HEK293T (cell line): ENCODE data around the gene GABBR2.

Experiments used
- CTCF ChIA-PET: fragments of 350-600 bp; formaldehyde crosslinking; extraction: SDS; loops from one replicate; lab custom pipeline; 2021; ENCODE audit warnings: antibody characterized with exemption, inconsistent platforms; lab: Yijun Ruan, JAX
- POLR2A ChIA-PET: fragments of 350-600 bp; formaldehyde crosslinking; extraction: SDS; loops from one replicate; lab custom pipeline; 2020; ENCODE audit warnings: antibody characterized with exemption, inconsistent platforms; lab: Yijun Ruan, JAX
- DNase-seq: peaks from one replicate; pipeline ENCODE4 v3.0.0; 2012; ENCODE audit warnings: mixed read lengths; ENCODE audit errors: extremely low spot score
- ARNT ChIP-seq: fragments of 450-650 bp; IDR thresholded peaks from 2 replicates; pipeline ENCODE4 v1.6.1; 2017; ENCODE audit warnings: mild to moderate bottlenecking
- BHLHE40 ChIP-seq: fragments of 450-650 bp; IDR thresholded peaks from 2 replicates; pipeline ENCODE4 v1.6.1; 2016; ENCODE audit warnings: mild to moderate bottlenecking, moderate library complexity, borderline replicate concordance
- CTBP1 ChIP-seq: fragments of 450-650 bp; IDR thresholded peaks from 2 replicates; pipeline ENCODE4 v1.6.1; 2016; ENCODE audit warnings: borderline replicate concordance
- ELF4 ChIP-seq: fragments of 450-650 bp; IDR thresholded peaks from 2 replicates; pipeline ENCODE4 v1.6.1; 2017; ENCODE audit warnings: antibody characterized with exemption
- FOXA1 ChIP-seq: fragments of 450-650 bp; IDR thresholded peaks from 2 replicates; pipeline ENCODE4 v1.6.1; 2016; ENCODE audit warnings: mild to moderate bottlenecking
- FOXK2 ChIP-seq: fragments of 450-650 bp; IDR thresholded peaks from 2 replicates; pipeline ENCODE4 v1.6.1; 2016; ENCODE audit warnings: mild to moderate bottlenecking
- FOXM1 ChIP-seq: fragments of 450-650 bp; IDR thresholded peaks from 2 replicates; pipeline ENCODE4 v1.6.1; 2017; ENCODE audit warnings: mild to moderate bottlenecking, borderline replicate concordance
- HDGF ChIP-seq: fragments of 450-650 bp; IDR thresholded peaks from 2 replicates; pipeline ENCODE4 v1.6.1; 2017; ENCODE audit warnings: antibody characterized with exemption, borderline replicate concordance
- L3MBTL2 ChIP-seq: fragments of 450-650 bp; conservative IDR thresholded peaks from 2 replicates; pipeline ENCODE4 v1.6.1; 2016; ENCODE audit warnings: mild to moderate bottlenecking
- LEF1 ChIP-seq: fragments of 450-650 bp; IDR thresholded peaks from 2 replicates; pipeline ENCODE4 v1.6.1; 2017; ENCODE audit warnings: mild to moderate bottlenecking, borderline replicate concordance
- NFRKB ChIP-seq: fragments of 450-650 bp; IDR thresholded peaks from 2 replicates; pipeline ENCODE4 v1.6.1; 2016; ENCODE audit warnings: mild to moderate bottlenecking, moderate library complexity
- PKNOX1 ChIP-seq: fragments of 450-650 bp; IDR thresholded peaks from 2 replicates; pipeline ENCODE4 v1.6.1; 2016
- SP1 ChIP-seq: fragments of 450-650 bp; IDR thresholded peaks from 2 replicates; pipeline ENCODE4 v1.6.1; 2017
- SUZ12 ChIP-seq: fragments of 450-650 bp; IDR thresholded peaks from 2 replicates; pipeline ENCODE4 v1.6.1; 2016; ENCODE audit warnings: mild to moderate bottlenecking
- TARDBP ChIP-seq: fragments of 450-650 bp; IDR thresholded peaks from 2 replicates; pipeline ENCODE4 v1.6.1; 2016
- ZNF384 ChIP-seq: fragments of 450-650 bp; IDR thresholded peaks from 2 replicates; pipeline ENCODE4 v1.6.1; 2016

The GABBR2 gene

GRCh38 chr9:98565152-98566135 is 143.3 kb downstream of the GABBR2 start:
- POLR2A ChIA-PET, result no interaction called here
- TF ChIP-seq FOXM1, result no peak
- no peak for TF ChIP-seq SUZ12
- TF ChIP-seq CTBP1, result no peak
- TF ChIP-seq FOXK2, result no peak
- TF ChIP-seq LEF1, result no peak
- no peak for TF ChIP-seq SP1
- CTCF ChIA-PET, result no interaction called here
- no peak for DNase-seq

- TF ChIP-seq FOXM1 (no peak), FOXK2 (no peak), ELF4 (no peak), SUZ12 (no peak), ZNF384 (no peak), SP1 (no peak)
- DNase-seq, result no peak
- ChIA-PET POLR2A (no interaction called here), CTCF (no interaction called here)
Observed at GRCh38 chr9:98564714-98565113, 144.0 kb downstream of the GABBR2 start.

GRCh38 chr9:98563988-98564387 is 144.7 kb downstream of the GABBR2 start:
- ChIA-PET CTCF (no interaction called here), POLR2A (no interaction called here)
- no peak for DNase-seq
- TF ChIP-seq BHLHE40, result no peak

- POLR2A ChIA-PET, result no interaction called here
Observed at GRCh38 chr9:98563212-98563907, 145.4 kb downstream of the GABBR2 start.

GRCh38 chr9:98559561-98559960 is 149.2 kb downstream of the GABBR2 start:
- POLR2A ChIA-PET, result no interaction called here
- CTCF ChIA-PET, result interaction anchor here (0.6 kb wide), 1 partner anchor 400 kb away, joined by 6 read pairs; no protein-coding TSS in a partner anchor
- DNase-seq, result no peak
- no peak for TF ChIP-seq SP1
- no peak for TF ChIP-seq SUZ12
- no peak for TF ChIP-seq LEF1
- TF ChIP-seq FOXA1, result no peak
- TF ChIP-seq ELF4, result no peak
- no peak for TF ChIP-seq NFRKB
- no peak for TF ChIP-seq FOXK2
- no peak for TF ChIP-seq PKNOX1
- no peak for TF ChIP-seq BHLHE40
- TF ChIP-seq TARDBP, result no peak
- TF ChIP-seq ARNT, result no peak
- no peak for TF ChIP-seq ZNF384

More at GRCh38 chr9:98563212-98563907, 145.4 kb downstream of the GABBR2 start:
- CTCF ChIA-PET, result no interaction called here
- DNase-seq, result no peak
- TF ChIP-seq FOXK2 (no peak), FOXM1 (no peak), SUZ12 (no peak), LEF1 (no peak), L3MBTL2 (no peak), FOXA1 (no peak), PKNOX1 (no peak), NFRKB (no peak), TARDBP (no peak), SP1 (no peak), ARNT (no peak), BHLHE40 (no peak), HDGF (no peak)

- POLR2A ChIA-PET, result no interaction called here
- no peak for DNase-seq
- CTCF ChIA-PET, result no interaction called here
- no peak for TF ChIP-seq FOXM1
Observed at GRCh38 chr9:98558575-98558974, 150.2 kb downstream of the GABBR2 start.

GRCh38 chr9:98556511-98556910 is 152.2 kb downstream of the GABBR2 start:
- TF ChIP-seq FOXM1, result no peak
- TF ChIP-seq ZNF384, result no peak
- TF ChIP-seq SUZ12, result no peak
- TF ChIP-seq FOXA1, result no peak
- no peak for TF ChIP-seq CTBP1
- no peak for TF ChIP-seq FOXK2
- no peak for TF ChIP-seq PKNOX1
- no peak for TF ChIP-seq SP1
- no peak for TF ChIP-seq L3MBTL2
- no peak for TF ChIP-seq BHLHE40
- ChIA-PET CTCF (no interaction called here), POLR2A (no interaction called here)
- DNase-seq, result no peak
